HG02763 (cell line): ENCODE measurements around the gene TMEM179.

Experiments
- ATAC-seq: cut with Tn5 transposase; IDR thresholded peaks from one replicate; pipeline ENCODE4 v1.9.1; 2021; ENCODE audit warnings: mild to moderate bottlenecking, moderate library complexity; ENCODE audit not compliant: unreplicated experiment

TMEM179 gene

DNA sequence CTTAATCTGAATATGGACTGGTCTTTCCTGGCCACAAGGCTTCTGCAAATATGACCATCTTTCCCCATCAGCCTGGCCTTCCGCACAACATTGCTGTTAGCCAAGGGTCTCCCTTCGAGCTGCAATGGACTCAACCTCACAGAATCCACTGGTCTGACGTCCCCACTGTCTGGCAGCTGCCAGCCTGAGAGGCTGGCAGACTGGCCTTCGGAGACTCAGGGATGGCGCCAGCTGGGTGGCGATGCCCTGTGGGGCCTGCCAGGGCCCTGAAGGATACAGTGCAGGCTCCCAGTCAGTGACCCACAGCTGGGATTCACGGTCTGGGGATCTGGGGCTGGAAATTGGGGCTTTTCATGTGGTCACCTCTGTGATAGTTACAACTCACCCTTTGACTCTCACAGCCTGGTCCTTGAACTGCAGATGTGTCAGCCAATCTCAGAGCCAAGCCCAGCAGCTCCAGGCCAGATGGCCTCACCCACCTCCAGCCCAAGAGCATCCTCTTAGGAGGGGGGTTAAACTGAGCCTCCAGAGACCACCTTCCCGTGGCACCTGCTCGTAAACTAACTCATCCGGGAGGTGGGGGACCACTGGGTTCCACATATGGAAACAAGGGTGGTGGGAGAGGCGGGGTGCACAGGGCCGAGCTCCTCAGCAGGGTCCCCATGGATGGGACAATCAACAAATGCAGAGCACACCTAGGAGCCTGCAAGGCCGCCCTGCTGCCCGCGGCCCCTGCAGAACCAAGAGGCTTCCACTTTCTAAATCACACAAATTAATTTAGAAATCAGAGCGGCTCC, 46.1 kb downstream of the TMEM179 start:
- ATAC-seq = no peak

DNA sequence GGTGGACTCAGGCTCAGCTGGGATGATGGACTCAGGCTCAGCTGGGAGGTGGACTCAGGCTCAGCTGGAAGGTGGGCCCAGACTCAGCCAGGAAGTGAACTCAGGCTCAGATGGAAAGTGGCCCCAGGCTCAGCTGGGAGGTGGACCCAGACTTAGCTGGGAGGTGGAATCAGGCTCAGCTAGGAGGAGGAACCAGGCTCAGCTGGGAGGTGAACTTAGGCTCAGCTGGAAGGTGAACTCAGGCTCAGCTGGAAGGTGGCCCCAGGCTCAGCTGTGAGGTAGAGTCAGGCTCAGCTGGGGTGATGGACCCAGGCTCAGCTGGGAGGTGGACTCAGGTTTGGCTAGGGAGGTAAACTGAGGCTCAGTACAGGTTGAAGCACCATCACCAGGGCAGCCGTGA, 46.8 kb downstream of the TMEM179 start:
- no peak for ATAC-seq

- no peak for ATAC-seq
Measured at GRCh38 chr14:104557086-104557485, 47.5 kb downstream of the TMEM179 start.

- ATAC-seq = no peak
Measured at GRCh38 chr14:104556256-104557021, 48.1 kb downstream of the TMEM179 start.

- ATAC-seq = no peak
Measured at GRCh38 chr14:104555430-104556255, 48.9 kb downstream of the TMEM179 start.

DNA sequence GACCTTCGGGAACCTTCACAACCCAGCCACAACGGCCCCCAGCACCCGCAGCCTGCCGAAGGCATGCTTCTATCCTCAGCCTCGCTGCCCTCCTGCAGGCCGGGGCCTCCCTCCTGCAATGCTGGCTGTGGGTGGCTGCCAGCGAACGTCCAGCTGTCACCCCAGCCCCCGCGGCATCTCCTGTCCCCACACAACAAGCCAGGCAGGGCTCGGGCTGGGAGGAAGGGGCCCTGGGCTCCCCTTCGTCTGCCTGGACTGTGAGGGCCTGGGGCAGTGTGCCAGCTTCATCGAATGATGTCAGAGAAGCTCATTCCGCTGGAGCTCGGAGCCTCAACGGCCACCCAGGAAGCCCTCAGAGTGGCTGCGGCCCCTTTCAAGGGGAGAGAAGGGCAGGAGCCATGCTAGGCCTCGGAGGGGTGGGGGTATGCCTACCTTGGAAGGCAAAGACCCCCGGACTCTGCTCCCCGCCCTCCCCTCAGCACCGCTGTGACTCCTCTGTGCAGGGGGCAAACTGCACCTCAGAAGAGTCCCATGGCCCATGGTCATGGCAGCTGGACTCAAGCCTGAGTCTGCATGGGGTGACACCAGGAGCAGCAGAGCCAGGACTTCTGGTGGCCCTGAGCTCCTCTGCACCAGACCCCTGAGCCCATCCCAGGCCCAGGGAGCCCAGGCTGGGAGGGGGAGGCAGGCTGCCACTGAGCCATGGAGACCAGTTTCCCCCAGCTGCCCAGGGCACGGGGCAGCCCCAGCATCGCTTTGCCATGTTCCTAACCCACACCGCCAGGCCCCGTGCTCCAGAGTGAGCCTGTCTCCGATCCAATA, 49.8 kb downstream of the TMEM179 start:
- ATAC-seq = no peak

- ATAC-seq = no peak
Measured at GRCh38 chr14:104554088-104554607, 50.4 kb downstream of the TMEM179 start.

GRCh38 chr14:104553166-104554087, 51.1 kb downstream of the TMEM179 start:
- no peak for ATAC-seq

- ATAC-seq = no peak
Measured at GRCh38 chr14:104552738-104553125, 51.8 kb downstream of the TMEM179 start.

- no peak for ATAC-seq
Measured at GRCh38 chr14:104551851-104552737, 52.5 kb downstream of the TMEM179 start.

DNA sequence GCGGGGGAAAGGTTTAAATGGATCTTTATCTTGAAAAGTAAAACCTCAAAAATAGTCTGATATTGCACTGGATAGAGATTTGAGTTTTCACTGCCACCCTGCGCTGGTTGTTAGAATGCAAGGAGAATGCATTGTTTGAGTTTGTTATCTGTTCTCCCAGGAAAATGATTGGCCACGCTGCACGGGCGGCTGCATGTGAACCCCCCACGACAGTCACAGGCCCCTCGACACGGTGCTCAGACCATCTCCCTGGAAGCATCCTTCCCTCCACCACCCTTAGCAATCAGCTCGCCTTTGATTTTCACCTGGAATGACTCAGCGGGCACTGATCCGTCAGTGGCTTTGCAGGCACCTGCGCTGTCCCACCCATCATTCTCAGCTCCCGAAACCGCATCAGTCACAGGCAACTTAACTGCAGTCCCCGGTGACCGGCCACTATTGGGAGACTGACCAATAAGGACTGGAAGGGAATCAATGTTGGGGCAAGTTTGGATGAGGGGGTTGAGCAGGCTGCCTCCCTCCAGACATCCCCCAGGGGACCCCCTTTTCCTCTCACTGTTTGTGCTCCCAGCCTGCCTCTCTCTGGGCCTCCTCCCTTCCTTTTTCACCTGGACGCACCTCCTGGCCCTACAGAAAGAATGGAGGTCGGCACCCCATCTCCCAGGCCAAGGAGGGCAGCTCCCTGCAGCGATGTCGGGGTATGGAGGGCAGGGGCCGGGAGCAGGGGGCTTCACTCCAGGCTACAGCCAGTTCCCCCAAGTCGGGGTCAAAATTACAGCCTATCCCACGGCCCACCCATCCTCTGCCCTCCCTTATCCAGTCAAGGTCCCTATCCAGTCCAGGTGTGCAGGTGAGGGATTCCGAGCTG, 53.5 kb downstream of the TMEM179 start:
- ATAC-seq = no peak

- ATAC-seq = no peak
Measured at GRCh38 chr14:104550340-104550860, 54.2 kb downstream of the TMEM179 start.

- no peak for ATAC-seq
Measured at GRCh38 chr14:104549536-104550339, 54.8 kb downstream of the TMEM179 start.

DNA sequence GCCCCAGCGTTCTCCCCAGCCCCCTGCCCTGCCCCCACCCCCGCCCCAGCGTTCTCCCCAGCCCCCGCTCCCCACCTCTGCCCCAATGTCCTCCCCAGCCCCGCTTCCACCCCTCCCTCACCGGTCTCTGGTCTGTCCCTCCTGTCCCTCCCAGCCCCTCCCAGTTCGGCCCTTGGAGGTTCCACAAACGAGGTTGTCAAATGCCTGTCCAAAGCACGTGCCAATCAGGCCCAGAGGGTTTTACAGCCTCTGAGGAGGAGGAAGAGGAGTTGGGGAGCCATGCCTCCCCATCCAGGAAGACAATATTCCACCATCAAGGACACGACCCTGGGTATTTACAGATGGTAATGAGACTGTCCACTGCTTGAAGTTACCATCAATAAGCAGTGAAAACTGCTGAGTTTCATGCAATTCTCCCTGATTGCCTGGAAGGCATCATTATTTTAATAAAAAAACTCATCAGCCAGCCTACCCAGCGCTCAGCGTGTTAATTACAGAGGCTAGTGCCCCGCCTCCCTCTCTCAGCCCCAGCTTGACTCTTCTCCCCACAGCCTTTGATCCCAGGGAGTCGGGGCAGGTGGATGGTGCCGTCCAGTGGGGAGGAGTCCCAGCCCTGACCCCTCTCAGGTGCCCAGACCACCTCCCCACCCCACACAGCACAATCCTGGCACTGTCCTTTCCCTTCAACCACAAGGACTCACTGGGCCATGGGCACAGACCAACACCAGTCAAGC, 55.6 kb downstream of the TMEM179 start:
- ATAC-seq = no peak

DNA sequence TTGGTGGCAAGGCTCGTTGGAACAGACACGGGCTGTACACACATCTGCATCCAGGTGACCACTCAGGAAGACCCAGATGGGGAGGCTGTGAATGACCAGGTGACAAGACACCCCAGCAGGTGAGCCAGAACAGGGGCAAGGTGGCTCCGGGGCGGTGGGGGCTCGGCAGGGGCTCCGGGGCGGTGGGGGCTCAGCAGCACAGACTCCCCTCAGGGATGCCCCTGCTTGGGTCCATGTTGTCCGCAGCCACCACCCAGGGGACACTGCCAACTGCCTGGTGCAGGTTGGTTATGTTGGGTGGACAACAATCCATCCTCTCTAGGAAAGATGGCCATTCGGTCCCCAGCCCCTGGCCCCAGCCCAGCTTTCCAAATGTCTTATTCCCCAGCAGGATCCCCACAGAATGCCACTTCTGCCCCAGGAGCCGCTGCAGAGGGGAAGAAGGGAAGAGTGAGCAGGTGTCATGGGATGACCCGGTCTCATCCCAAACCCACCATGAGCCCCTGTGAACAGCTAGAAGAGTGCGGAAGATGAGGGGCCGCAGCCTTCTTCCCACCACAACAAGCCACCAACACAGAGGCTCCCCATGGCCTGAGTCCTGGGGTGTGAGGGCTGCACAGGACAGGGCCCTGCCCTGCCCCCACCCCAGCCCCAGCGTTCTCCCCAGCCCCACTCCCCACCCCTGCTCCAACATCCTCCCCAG, 56.4 kb downstream of the TMEM179 start:
- ATAC-seq = no peak
